IPS-NIHi7 (cell line): ENCODE data around the gene IQCK.

Experiments used
- DNase-seq: peaks from one replicate; pipeline ENCODE4 v3.0.0; 2012; ENCODE audit warnings: mixed read lengths; ENCODE audit errors: extremely low spot score

The IQCK gene

DNA sequence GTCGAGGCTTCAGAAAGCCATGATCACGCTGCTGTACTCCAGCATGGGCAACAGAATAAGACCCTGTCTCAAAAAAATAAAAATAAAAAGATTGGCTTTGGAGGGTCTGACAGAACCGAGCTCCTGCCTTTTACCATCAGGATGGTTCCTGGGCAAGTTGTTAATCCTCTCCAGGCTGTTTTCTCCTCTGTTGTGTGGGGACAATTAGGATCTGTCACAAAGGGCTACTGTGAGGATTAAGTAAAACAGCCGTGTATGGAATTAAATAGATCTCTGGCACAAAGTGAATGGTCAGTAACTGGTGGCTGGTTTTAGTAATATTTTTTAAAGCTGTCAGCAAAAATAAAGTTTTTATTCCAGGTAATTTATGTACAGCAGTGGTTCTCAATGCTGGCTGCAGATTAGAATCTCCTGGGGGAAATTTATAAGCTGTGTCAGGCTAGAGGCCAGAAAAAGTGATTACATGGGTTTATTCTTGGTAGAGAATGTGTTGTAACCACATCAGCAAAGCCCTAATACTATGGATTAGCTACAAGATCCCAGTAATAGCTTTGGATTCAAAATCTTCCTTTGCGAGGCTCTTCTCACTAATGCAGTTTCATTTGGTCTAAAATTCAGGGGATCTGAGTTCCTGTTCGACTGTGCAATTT is 119.4 kb downstream of the IQCK start:
- DNase-seq: no peak

GRCh38 chr16:19837984-19838707 is 120.1 kb downstream of the IQCK start:
- DNase-seq: peak; percentile 60

DNA sequence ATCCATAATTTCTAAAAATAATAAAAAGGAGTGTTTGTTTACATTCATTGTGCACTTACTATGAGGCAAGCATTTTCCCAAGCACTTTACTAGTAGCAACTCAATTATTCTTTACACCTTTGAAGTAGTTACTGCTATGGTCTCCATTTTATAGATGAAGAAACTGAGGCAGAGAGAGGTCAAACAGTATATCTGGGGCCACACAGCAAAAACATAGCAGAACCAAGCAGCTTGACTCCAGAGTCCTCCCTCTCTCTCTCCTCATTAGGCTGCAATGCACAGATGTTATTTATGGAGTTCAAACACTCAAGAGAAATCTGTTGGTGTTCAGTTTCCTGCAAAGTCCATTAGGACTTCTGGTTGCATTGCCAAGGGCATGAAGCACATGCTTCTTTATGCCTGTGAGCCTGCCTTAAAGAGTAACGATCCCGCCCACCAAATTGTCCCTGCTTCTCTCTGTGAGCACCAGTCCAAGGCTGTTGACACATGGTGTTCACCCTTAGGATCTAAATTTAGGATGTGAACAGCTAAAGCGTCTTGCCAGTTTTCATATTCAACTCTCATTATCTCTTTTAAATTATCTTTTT is 122.5 kb downstream of the IQCK start:
- DNase-seq: no peak

GRCh38 chr16:19841184-19841583 is 123.1 kb downstream of the IQCK start:
- DNase-seq: no peak

DNA sequence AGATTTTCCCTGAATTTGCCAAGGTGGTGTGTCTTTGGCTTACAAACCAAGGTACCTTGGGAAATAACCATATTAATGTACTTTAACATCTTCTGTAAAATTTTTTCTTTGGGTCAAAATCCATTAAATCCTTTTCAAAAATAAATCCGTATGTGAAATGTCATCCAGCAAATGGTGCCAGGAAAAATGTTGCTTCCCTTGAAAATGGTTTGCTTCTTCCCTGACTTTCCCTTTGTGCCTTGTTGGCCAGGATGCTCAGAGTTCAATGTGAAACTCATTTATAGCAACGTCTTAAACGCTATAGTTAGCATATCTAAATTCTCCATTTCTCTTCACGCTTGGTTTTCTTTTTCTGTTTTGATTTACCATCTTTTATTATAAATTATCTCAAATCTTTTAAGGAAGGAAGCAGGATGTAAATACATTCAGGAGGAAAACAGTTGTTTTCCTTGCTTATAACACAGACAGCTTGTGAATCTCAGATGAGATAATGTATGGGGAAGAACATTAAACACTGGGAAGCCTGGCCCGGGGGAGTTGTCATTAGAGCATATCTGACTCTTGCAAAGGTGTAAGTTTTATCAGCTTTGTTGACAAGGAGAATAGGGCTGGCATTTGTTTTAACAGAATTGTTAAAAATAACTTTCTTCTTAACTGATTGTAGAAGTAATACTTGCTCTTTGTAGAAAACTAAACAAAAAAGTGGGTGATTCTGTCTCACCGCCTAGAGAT is 124.5 kb downstream of the IQCK start:
- DNase-seq: no peak

DNA sequence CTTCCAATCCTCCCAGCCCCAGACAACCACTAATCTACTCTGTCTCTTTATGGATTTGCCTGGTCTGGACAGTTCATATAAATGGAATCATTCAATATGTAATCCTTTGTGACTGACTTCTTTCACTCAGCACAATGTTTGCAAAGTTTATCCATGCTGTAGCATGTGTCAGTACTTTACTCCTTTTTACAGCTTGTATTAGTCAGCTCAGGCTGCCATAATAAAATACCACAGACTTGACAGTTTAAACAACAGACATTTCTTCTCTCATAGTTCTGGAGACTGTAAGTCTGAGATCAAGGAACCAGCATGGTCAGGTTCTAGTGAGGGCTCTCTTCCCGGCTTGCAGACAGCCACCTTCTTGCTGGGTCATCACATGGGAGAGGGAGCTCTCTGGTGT is 125.3 kb downstream of the IQCK start:
- no peak for DNase-seq

GRCh38 chr16:19844945-19845641 is 127.0 kb downstream of the IQCK start:
- no peak for DNase-seq

DNA sequence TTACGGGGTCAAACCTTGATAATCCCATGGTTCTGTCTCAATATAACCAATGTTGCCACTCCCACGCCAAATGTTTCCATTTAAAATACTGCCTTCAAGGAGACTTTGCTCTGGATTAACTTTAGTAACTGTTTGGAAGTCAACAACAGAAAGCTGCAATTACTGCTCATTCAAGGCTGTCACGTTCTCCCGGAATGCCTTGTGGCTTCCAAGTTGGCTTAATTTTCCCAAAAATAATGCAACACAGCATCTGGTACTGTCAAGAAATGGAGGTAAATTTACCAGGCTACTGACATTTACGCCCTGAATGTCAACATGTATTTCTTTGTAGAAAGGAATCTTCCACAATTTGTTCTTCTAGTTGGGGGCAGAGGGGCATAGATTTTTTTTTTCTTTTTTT is 128.4 kb downstream of the IQCK start:
- DNase-seq: no peak

DNA sequence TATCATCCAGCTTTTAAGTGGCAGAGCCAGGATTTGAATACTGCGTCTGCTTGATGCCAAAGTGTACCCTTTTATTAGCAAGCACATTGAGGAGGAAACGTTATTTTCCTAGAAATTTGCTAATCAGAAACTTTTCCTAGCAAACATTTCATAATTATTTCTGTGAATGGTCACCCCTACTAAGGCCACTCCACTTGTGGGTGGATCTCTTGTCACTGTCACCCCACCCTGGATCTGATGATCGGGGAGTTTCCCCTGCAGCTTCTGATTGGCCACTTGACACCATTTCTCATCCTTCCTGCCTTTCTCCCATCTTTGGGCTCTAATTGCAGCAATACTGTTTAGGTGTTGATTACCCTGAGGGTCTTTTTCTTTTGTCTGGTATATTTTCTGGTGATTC is 130.7 kb downstream of the IQCK start:
- no peak for DNase-seq

DNA sequence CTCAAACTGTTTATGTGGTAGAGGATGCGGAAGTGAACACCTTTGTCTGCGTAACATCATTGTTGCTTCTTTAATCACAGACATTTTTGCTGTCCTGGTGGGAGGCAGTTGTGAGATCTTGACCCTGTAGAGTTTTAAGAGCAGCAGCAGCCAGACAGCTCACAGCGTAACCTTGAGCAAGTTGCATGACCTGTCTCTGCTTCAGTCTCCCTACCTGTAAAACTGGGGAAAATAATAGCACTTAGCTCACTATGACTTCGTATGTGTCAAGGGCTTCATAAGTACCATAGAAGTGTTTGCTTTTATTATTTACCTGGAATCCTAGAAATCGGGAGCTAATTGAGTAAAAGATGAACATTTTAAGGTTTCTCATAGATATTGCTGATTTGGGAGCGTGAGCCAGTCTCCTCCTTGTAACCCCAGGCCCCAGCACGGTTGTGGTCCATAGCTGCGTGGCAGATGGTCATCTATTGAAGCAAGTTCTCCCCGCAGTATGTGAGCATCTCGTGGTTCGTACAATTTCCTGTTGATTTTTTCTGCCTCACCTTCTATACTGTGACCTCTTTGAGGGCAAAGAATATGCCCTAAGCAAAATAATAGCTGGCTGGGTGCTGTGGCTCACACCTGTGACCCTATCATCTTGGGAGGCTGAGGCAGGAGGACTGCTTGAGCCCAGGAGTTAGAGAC is 132.2 kb downstream of the IQCK start:
- DNase-seq: no peak

- no peak for DNase-seq
Observed at GRCh38 chr16:19851476-19851875, 133.4 kb downstream of the IQCK start.

GRCh38 chr16:19853132-19853741 is 135.2 kb downstream of the IQCK start:
- no peak for DNase-seq

DNA sequence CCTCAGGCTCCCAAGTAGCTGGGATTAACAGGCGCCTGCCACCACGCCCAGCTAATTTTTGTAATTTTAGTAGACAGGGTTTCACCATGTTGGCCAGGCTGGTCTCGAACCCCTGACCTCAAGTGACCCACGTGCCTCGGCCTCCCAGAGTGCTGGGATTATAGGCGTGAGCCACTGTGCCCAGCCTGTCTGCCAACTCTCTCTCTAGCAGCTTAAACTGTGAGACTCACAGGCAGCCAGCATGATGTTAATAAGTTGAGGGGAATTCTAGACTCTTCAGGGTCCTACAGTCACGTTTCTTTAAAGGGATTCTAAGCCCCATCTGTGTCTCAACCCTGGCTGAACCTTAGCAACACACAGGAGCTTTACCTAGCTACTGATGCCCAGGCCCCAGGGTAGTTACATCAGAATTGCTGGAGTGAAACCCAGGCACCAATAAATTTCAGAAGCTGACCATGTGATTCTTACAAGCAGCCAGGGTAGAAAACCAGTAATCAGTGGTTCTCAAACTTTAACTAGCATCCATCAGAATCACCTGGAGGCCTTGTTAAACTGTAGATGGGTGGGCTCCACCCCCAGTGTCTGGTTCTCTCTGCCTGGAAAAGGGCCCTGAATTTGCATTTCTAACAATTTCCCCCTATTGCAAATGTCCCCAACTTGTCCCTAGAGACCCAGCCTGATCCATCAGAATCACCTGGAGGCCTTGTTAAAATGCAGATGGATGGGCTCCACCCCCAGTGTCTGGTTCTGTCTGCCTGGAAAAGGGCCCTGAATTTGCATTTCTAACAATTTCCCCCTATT is 135.9 kb downstream of the IQCK start:
- DNase-seq: no peak

DNA sequence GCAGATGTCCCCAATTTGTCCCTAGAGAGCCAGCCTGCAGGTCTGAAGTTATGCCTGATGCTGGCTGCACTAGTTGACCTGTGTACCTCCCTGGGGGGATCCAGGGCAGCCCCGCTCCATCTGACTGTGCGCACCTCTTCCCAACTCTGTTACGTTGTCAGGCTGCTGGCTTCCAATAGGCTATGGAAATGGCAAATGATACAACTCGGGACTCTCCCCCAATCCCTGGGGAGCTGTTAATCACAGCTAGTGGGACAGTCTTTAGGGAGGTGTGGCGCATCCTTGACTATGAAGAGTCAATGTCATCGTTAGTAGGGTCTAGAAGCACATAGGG is 136.4 kb downstream of the IQCK start:
- peak; percentile 36 for DNase-seq

- no peak for DNase-seq
Observed at GRCh38 chr16:19856120-19856519, 138.0 kb downstream of the IQCK start.

DNA sequence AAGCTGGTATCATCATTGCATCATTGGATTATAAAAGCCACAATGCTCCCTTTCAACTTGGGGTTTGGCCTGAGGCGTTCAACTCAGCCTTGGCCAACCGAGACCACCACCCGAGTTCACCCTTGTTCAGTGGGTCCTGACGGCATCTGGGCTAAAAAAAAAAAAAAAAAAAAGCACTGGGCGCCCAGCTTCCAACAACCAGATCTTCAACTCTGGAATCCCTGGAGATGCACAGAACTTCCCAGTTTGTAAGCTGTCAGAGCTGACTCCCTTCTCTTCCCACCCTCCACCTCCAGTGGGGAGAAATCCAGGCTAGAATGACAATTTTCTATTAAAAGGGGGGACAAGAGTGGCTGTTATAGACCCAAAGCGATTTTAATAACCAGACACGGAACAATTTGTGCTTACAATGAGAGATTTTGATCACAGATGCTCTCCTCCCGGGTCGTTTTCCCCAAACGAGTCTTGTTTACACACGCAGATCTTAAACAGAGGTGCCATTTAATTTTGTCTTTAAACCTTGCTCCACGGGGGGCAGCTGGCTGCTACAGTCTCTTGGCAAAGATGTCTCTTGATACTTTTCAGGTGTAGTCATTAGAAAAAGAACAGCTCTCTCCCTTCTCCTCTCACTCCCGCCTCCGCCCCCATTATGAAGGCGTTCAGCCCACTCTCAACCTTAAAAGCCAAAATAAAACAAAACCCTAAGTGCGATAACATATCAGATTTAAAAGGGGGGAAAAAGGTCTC is 139.7 kb downstream of the IQCK start:
- no peak for DNase-seq

DNA sequence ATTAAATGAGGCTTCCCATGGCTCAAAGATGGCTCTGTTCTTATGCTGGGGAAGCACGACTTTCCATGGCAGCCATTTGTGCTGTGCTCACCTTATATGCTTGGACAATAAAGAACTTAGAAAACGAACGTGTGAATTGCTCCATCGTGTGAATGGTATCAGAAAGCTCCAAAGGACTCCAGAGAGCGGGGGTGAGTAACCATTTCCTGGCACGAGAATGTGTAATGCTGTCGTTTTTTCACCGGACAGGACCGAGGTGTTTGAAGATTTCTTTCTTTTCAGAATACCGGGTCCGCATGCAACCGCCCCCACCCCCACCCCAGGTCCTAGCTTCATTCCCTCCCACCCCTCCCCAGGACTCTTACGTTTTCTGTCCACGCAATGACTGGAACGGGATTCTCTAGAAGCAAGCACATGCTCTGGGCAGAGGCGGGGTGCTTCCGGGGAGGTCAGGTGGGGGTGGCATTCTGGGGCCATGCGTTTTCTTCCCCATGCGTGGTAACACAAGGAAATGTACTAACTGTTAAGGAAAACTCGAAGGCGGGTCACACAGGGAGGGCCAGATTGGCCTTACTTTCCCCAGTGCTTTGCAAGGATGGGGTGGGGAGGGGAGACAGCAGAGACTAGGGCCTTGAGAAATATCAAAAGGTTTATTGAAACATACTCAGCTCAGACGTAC is 140.4 kb downstream of the IQCK start:
- no peak for DNase-seq

DNA sequence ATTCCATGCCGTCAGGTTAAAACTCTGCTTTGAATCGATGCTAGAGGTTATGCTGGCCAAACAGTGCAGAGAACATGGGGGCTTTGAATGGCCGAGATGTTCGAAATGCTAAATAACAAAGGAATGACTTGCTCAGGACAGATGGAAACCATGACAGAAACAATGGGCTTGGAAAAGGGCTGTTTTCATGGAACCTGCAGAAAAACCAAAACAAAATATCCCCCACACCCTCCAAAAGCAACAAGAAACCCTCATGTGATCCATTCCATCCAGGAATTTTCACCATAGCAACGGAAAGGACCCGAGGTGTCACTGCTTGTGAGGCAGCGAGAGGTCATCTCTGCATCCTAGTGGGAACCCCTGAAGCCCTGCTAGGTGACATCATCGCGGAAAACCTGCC is 141.1 kb downstream of the IQCK start:
- no peak for DNase-seq

DNA sequence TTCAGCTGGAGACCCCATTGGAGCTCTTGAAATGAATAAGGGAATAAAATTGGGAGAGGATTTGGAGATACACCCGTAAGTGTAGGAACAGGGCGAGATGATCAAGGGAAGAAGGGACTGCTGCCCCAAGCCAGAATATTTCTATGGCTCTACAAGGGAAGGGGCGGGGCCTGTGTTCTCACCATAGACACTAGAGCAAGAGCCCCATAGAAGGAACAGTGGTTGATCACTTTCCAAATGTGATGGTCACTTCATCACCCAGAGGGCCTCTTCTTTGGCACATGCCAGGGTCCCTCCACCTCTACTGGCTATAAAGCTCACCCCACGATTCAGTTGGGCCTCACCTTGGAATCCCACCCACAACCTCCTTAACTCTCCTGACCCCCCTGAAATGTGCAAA is 141.5 kb downstream of the IQCK start:
- DNase-seq: no peak
